Body of pancreas (tissue), 4 donors: ENCODE results near the gene ATRNL1. TPM values are rescaled to one million over a fixed set of nuclear protein-coding genes. Genes with fewer than 3 reads are reported as not detected.

ENCODE experiments used
- ATAC-seq: fragments of 150-250 bp; one replicate; pipeline ENCODE4 v1.9.1; 2016
- DNase-seq, 4 donors: peaks; one replicate each; pipeline ENCODE4 v3.0.0-alpha.2; 2019
- H3K27ac ChIP-seq, 4 donors: fragments of 200-600 bp; sonication (generic); 1 replicate in 3 of 4; 2 replicates in 1 of 4; pipeline versions ENCODE4 v1.5.1 to v1.6.1; 2016 to 2019; ENCODE audit warnings: mild to moderate bottlenecking in 1 of 4, mixed read lengths in 1 of 4, moderate library complexity in 1 of 4
- H3K27me3 ChIP-seq, 2 donors: fragments of 200-600 bp; sonication (generic); one replicate each; pipeline ENCODE4 v1.6.0; 2016; ENCODE audit warnings: mild to moderate bottlenecking in 1 of 2
- H3K36me3 ChIP-seq, 2 donors: fragments of 200-600 bp; sonication (generic); replicated peaks in 1 of 2; 2 replicates each; pipeline ENCODE4 v1.5.1; 2016; ENCODE audit warnings: low read depth in 2 of 2; ENCODE audit not compliant: insufficient read depth in 1 of 2
- H3K4me1 ChIP-seq: fragments of 200-600 bp; sonication (generic); one replicate; pipeline ENCODE4 v1.6.0; 2016
- H3K4me3 ChIP-seq, 2 donors: fragments of 200-600 bp; sonication (generic); 1 replicate in 1 of 2; 2 replicates in 1 of 2; pipeline ENCODE4 v1.5.1; 2016 to 2019
- H3K9me3 ChIP-seq, 3 donors: fragments of 200-600 bp; sonication (generic); 1 replicate in 2 of 3; 2 replicates in 1 of 3; pipeline ENCODE4 v1.5.1; 2016
- POLR2A ChIP-seq, 3 donors: fragments of 450-650 bp; IDR thresholded peaks; one replicate each; pipeline ENCODE4 v1.6.1; 2016; ENCODE audit warnings: antibody characterized with exemption in 3 of 3, mild to moderate bottlenecking in 2 of 3
- WGBS, 2 donors: methylation state at CpG; one replicate each; pipeline ENCODE4 v1.1.5; 2017; 5-methylcytosine and 5-hydroxymethylcytosine counted together
- intact Hi-C: fragments of 100-400 bp; cut with DNase I; formaldehyde crosslinking; loops from one replicate; pipeline ENCODE4 v1.15.1; 2023
- total RNA-seq, 2 donors: library from RNA; depleted of rRNA; stranded (reverse); fragments of >200 nt; gene quantifications; one replicate each; pipeline ENCODE4 v1.1.0, GENCODE V29; 2016
- TF ChIP-seq, protein P1 (sequence below), 7 experiments: fragments of 450-650 bp in 4 of 7; fragments of 200-600 bp in 3 of 7; sonication (generic) in 3 of 7; IDR thresholded peaks; one replicate each; pipeline ENCODE4 v1.5.1; 2016 to 2019; ENCODE audit warnings: antibody characterized with exemption in 7 of 7

Gene ATRNL1
- total RNA-seq, 2 donors from 2014 or later = 3.0 to 6.5 TPM

GRCh38 chr10:115914475-115914874 is 821.3 kb downstream of the ATRNL1 start:
- intact Hi-C loops = no loop called here
- DNase-seq = no peak
- no peak for ATAC-seq
- Histone ChIP-seq H3K36me3 (no peaks in the 10 kb centered on the region), H3K4me1 (no peaks in the 10 kb centered on the region), H3K9me3 (no peaks in the 10 kb centered on the region), H3K4me3 (no peak overlapping the region), H3K27me3 (no peaks in the 10 kb centered on the region), H3K27ac (no peak overlapping the region)
- TF ChIP-seq POLR2A (IDR thresholded peaks at IDR 0.05) = no peak
- TF ChIP-seq, protein P1, sequence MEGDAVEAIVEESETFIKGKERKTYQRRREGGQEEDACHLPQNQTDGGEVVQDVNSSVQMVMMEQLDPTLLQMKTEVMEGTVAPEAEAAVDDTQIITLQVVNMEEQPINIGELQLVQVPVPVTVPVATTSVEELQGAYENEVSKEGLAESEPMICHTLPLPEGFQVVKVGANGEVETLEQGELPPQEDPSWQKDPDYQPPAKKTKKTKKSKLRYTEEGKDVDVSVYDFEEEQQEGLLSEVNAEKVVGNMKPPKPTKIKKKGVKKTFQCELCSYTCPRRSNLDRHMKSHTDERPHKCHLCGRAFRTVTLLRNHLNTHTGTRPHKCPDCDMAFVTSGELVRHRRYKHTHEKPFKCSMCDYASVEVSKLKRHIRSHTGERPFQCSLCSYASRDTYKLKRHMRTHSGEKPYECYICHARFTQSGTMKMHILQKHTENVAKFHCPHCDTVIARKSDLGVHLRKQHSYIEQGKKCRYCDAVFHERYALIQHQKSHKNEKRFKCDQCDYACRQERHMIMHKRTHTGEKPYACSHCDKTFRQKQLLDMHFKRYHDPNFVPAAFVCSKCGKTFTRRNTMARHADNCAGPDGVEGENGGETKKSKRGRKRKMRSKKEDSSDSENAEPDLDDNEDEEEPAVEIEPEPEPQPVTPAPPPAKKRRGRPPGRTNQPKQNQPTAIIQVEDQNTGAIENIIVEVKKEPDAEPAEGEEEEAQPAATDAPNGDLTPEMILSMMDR (IDR thresholded peaks at IDR 0.05) = no peak
- WGBS, 2 donors = 91 to 93% methylated on average over 3 of the region's 3 CpGs

- DNase-seq (no peak), ATAC-seq (no peak)
- Histone ChIP-seq H3K27ac (no peak overlapping the region), H3K36me3 (no peaks in the 10 kb centered on the region), H3K27me3 (no peaks in the 10 kb centered on the region), H3K4me1 (no peaks in the 10 kb centered on the region), H3K4me3 (no peak overlapping the region), H3K9me3 (no peaks in the 10 kb centered on the region)
- 87 to 91% methylated on average over 1 of the region's 1 CpG for WGBS, 2 donors
- no peak for TF ChIP-seq POLR2A (IDR thresholded peaks at IDR 0.05)
- TF ChIP-seq, protein P1 (IDR thresholded peaks at IDR 0.05) = no peak
- intact Hi-C loops = no loop called here
Observed at GRCh38 chr10:115915429-115915828, 822.3 kb downstream of the ATRNL1 start.

GRCh38 chr10:115918812-115919211 is 825.6 kb downstream of the ATRNL1 start:
- WGBS, 2 donors = 85 to 86% methylated on average over 2 of the region's 2 CpGs
- Histone ChIP-seq H3K4me3 (no peak overlapping the region), H3K27me3 (no peaks in the 10 kb centered on the region), H3K36me3 (no peaks in the 10 kb centered on the region), H3K9me3 (no peaks in the 10 kb centered on the region), H3K4me1 (no peaks in the 10 kb centered on the region), H3K27ac (no peak overlapping the region)
- no peak for TF ChIP-seq POLR2A (IDR thresholded peaks at IDR 0.05)
- TF ChIP-seq, protein P1 (IDR thresholded peaks at IDR 0.05) = no peak
- intact Hi-C loops = no loop called here
- DNase-seq (no peak), ATAC-seq (no peak)

- TF ChIP-seq, protein P1 (IDR thresholded peaks at IDR 0.05) = no peak
- no peak for TF ChIP-seq POLR2A (IDR thresholded peaks at IDR 0.05)
- no peaks in the 10 kb centered on the region for H3K36me3 ChIP-seq
- 79 to 83% methylated on average over 4 of the region's 4 CpGs for WGBS, 2 donors
- H3K4me3 ChIP-seq = no peak overlapping the region
- intact Hi-C loops = no loop called here
- ATAC-seq (no peak), DNase-seq (no peak)
- no peaks in the 10 kb centered on the region for H3K9me3 ChIP-seq
- H3K27me3 ChIP-seq = no peaks in the 10 kb centered on the region
- no peak overlapping the region for H3K27ac ChIP-seq
- H3K4me1 ChIP-seq = no peaks in the 10 kb centered on the region
Observed at GRCh38 chr10:115921795-115922194, 828.6 kb downstream of the ATRNL1 start.

DNA sequence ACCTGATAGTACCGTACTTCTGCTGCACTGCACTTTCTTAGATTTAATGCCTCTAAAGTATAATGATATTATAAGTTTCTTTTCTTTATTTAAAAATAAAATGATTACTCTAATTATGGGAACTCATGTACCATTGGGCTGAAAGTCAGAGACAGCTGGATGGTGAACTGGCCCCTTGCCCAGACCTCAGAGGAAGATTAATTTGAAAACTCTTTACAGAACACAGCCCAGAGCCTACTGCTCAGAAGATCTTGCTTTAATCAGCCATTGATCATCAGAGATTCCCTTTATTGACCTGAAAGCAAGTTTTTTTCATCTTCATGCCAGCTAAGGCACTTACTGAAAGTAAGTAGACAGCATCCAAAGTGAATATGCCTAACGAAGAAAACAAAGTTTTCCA is 838.1 kb downstream of the ATRNL1 start:
- TF ChIP-seq POLR2A (IDR thresholded peaks at IDR 0.05) = no peak
- TF ChIP-seq, protein P1 (IDR thresholded peaks at IDR 0.05) = no peak
- WGBS, 2 donors = 94 to 98% methylated on average over 2 of the region's 2 CpGs
- intact Hi-C loops = no loop called here
- Histone ChIP-seq H3K9me3 (no peaks in the 10 kb centered on the region), H3K27ac (no peak overlapping the region), H3K36me3 (no peaks in the 10 kb centered on the region), H3K4me1 (no peaks in the 10 kb centered on the region), H3K4me3 (no peak overlapping the region), H3K27me3 (no peaks in the 10 kb centered on the region)
- ATAC-seq = no peak
- no peak for DNase-seq
